ACC112 (cell line): ENCODE measurements around the gene CEACAM6.

Source experiments
- H2AFZ ChIP-seq: fragments of 200-600 bp; sonication (generic); one replicate; pipeline ENCODE4 v1.6.0; 2017; ENCODE audit warnings: antibody characterized with exemption, low read length; ENCODE audit not compliant: unreplicated experiment
- H3K27ac ChIP-seq: fragments of 200-600 bp; sonication (generic); 2 replicates; pipeline ENCODE4 v1.5.1; 2014; ENCODE audit warnings: low read depth, mild to moderate bottlenecking, antibody characterized with exemption, low read length, moderate library complexity
- H3K27me3 ChIP-seq: fragments of 200-600 bp; sonication (generic); 2 replicates; pipeline ENCODE4 v1.6.1; 2014; ENCODE audit warnings: mild to moderate bottlenecking, antibody characterized with exemption, low read length, moderate library complexity, mixed read lengths; ENCODE audit not compliant: insufficient read depth
- H3K36me3 ChIP-seq: fragments of 200-600 bp; sonication (generic); 2 replicates; pipeline ENCODE4 v1.6.1; 2016; ENCODE audit warnings: mild to moderate bottlenecking, antibody characterized with exemption, low read length, moderate library complexity, mixed read lengths; ENCODE audit not compliant: insufficient read depth
- H3K4me1 ChIP-seq: fragments of 200-600 bp; sonication (generic); one replicate; pipeline ENCODE4 v1.6.1; 2016; ENCODE audit warnings: low read length, mixed read lengths; ENCODE audit not compliant: insufficient read depth, unreplicated experiment, control insufficient read depth
- H3K4me3 ChIP-seq: fragments of 200-600 bp; sonication (generic); 2 replicates; pipeline ENCODE4 v1.5.1; 2014; ENCODE audit warnings: mild to moderate bottlenecking, low read depth, low read length
- H3K79me2 ChIP-seq: fragments of 200-600 bp; sonication (generic); one replicate; pipeline ENCODE4 v1.6.0; 2016; ENCODE audit warnings: low read length; ENCODE audit not compliant: control insufficient read depth, unreplicated experiment, insufficient read depth

Gene CEACAM6

DNA sequence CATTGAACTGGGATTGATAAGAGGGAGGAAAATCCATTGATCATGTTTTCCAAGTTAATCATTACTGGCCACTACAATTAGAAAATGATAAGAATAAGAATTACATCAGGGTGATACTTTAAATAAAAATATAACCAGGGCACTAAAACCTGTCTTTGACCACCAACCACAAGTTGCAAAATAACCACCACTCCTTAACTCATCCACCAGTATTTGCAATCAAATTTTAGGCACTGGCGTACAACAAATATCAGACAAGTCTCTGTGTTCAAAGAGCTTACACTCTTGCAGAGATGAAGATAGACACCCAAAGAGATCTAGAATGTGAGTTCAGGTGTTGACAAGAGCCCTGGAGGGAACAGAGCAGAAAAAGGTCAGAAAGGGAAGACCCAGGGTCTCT is 41.6 kb downstream of the CEACAM6 start:
- Histone ChIP-seq H3K4me3 (no peak overlapping the region), H3K4me1 (no peaks in the 10 kb centered on the region), H3K27me3 (peaks cover 18% of the 10 kb centered on the region), H3K79me2 (no peaks in the 10 kb centered on the region), H2AFZ (no peak overlapping the region), H3K36me3 (no peaks in the 10 kb centered on the region), H3K27ac (no peak overlapping the region)

DNA sequence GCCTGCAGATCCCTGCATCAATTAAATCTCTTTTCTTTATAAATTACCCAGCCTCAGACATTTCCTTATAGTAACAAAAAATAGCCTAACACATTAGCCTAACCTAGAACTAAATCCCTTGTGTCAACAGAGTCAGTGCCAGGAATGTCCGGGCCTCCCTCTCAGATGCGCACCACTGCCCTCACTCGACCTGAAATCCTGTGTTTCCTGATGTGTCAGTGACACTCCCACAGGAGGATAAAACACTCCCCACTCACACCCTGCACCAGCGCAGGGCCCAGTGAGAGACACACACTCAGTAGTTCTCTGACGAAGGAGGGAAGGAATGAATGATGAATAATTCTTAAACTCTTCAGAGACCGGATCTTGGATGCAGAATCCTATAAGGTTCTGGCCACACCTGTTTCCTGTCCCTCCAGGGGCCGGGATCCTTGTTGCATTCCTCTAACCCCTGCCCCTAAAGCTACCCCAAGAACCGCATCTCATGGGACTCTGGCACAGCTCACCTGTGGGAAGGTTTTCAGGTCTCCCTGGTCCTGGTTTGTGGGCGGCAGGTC is 44.2 kb downstream of the CEACAM6 start:
- Histone ChIP-seq H3K79me2 (no peaks in the 10 kb centered on the region), H2AFZ (no peak overlapping the region), H3K27me3 (peaks cover 28% of the 10 kb centered on the region), H3K27ac (no peak overlapping the region), H3K4me1 (no peaks in the 10 kb centered on the region), H3K4me3 (no peak overlapping the region), H3K36me3 (no peaks in the 10 kb centered on the region)

DNA sequence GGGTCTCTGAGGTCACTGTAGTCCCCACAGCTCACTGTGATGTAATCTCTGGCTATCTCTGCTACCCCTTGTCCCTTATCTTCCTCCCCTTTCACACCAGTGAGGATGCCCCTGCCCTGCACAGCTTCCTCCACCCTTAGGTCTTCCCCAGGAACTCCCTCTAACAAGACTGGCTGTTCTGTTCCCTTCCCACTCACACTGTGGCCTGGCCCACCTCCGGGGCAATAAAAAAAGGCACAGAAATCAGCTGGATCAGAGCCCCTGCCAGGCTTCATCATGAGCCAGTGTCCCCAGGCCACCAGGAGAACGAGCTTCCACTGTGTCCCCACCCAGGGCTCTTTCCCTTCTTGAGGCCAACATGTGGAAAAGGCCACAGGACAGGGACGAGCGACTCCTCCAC is 45.7 kb downstream of the CEACAM6 start:
- H3K4me1 ChIP-seq: no peaks in the 10 kb centered on the region
- H3K27ac ChIP-seq: no peak overlapping the region
- no peaks in the 10 kb centered on the region for H3K36me3 ChIP-seq
- no peaks in the 10 kb centered on the region for H3K79me2 ChIP-seq
- H2AFZ ChIP-seq: no peak overlapping the region
- no peak overlapping the region for H3K4me3 ChIP-seq
- H3K27me3 ChIP-seq: peaks cover 30% of the 10 kb centered on the region

DNA sequence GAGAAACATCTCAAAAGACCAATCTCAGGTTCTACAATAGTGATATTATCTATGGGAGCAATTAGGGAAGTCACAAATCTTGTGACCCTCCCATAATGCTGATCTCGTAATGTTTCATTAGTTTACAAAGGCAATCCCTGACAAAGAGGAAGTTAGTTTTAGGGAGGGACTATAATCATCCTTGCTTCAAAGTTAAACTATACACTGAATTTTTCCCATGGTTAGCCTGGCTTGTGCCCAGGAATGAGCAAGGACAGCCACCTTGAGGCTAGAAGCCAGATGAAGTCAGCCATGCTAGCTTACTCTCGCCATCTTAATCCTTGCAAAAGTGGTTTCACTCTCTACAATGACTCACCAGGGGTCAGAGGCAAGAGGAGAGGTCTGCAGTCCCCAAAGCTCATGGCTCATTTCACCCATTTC is 46.5 kb downstream of the CEACAM6 start:
- no peak overlapping the region for H2AFZ ChIP-seq
- H3K27ac ChIP-seq: no peak overlapping the region
- H3K4me1 ChIP-seq: no peaks in the 10 kb centered on the region

DNA sequence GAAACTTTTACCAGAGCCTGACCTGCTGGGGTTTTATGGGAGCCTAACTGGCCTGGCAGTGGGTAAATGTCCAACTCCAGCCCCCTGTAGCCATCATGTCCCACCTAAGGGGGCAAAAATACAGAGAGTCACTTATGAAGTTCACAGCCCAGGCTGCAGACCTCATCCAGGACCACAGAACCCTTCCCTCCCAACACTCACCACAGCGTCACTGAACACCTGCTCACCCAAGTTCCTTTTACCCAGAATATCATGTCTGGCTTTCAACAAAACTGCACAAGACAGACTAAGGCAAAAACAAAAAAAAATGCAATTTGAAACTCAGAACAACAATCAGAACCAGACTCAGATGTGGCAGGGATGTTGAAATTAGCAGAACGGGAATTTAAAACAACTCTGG is 47.4 kb downstream of the CEACAM6 start:
- Histone ChIP-seq H3K27me3 (peaks cover 30% of the 10 kb centered on the region), H3K79me2 (no peaks in the 10 kb centered on the region), H3K4me3 (no peak overlapping the region), H3K4me1 (no peaks in the 10 kb centered on the region), H3K27ac (no peak overlapping the region), H3K36me3 (no peaks in the 10 kb centered on the region), H2AFZ (no peak overlapping the region)

More for the DNA sequence above, 46.5 kb downstream of the CEACAM6 start:
- Histone ChIP-seq H3K4me3 (no peak overlapping the region), H3K27me3 (peaks cover 30% of the 10 kb centered on the region), H3K79me2 (no peaks in the 10 kb centered on the region), H3K36me3 (no peaks in the 10 kb centered on the region)

DNA sequence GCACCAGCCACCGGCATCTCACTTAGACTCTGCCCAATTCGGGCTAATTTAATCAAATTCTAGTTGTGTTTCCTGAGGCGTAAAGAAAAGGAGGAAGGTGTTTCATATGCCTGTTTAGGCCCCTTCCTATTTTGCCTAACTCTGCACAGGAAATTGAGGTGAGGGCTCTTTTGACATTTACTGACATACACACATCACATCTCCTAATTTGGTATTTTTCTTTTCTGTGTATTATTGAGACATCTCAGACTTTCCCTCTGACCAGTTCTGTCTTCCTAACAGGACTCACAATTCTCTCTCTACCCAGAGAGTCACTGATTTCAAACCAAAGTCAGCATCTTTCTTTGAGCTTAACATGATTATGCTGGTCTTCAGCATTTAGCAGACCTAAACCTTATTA is 49.0 kb downstream of the CEACAM6 start:
- Histone ChIP-seq H3K4me1 (no peaks in the 10 kb centered on the region), H3K27ac (no peak overlapping the region)

DNA sequence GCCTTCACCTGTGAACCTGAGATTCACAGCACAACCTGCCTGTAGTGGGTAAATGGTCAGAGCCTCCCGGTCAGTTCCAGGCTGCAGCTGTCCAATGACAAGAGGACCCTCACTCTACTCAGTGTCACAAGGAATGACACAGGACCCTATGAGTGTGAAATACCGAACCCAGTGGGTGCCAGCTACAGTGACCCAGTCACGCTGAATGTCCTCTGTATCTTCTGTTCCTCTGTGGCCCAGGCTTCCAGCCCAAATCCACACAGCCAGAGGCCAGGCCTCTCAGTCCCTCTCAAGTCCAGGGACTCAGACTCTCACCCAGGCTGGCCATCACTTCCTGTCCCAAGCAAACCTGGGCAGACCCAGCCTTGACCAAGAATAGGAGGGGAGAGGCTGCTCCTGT is 51.8 kb downstream of the CEACAM6 start:
- Histone ChIP-seq H3K4me1 (no peaks in the 10 kb centered on the region), H2AFZ (no peak overlapping the region), H3K36me3 (no peaks in the 10 kb centered on the region), H3K27me3 (peaks cover 32% of the 10 kb centered on the region), H3K27ac (no peak overlapping the region), H3K79me2 (no peaks in the 10 kb centered on the region), H3K4me3 (no peak overlapping the region)

More for the DNA sequence above, 49.0 kb downstream of the CEACAM6 start:
- H3K27me3 ChIP-seq: peaks cover 37% of the 10 kb centered on the region
- H3K4me3 ChIP-seq: no peak overlapping the region
- H3K79me2 ChIP-seq: no peaks in the 10 kb centered on the region
- no peak overlapping the region for H2AFZ ChIP-seq
- no peaks in the 10 kb centered on the region for H3K36me3 ChIP-seq

DNA sequence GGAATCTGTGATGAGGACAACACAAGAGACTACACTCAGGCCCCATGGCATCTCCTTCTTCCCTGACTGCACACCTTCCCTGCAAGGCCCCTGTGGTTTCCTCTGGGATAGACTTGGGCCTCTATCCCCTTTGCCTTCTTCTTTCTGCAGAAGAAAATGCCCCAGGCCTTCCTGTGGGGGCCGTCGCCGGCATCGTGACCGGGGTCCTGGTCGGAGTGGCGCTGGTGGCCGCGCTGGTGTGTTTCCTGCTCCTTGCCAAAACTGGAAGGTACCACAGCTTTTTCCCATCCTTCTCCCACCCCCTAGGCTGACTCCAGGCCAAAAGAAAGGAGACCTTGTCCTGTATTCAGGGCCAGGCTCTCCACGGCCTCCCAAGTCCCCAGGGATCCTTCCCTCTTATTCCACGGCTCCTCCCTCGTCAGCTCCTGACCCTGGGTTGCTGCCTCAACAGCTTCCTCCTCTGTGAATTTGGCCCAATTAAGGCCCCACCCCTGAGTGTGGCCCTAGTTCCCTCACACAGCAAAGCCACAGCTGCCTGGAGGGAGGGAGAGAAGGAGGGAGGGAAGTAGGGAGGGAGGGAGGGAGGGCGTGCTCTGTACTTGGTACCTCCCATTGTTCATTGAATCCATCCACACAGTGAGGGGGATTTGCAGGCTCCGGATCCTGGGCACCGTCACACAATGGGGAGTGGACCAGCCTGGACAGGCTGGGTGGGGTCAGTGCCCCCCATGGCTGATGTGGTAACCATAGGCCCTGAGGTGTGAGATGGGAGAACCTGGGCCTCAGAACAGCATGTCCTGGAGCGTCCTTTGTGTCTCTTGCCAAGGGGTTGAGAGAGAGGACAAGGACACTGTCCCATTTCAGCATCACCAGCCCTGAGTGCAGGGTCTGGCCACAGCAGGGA is 53.6 kb downstream of the CEACAM6 start:
- Histone ChIP-seq H3K4me1 (no peaks in the 10 kb centered on the region), H3K36me3 (no peaks in the 10 kb centered on the region), H2AFZ (no peak overlapping the region), H3K79me2 (no peaks in the 10 kb centered on the region), H3K27ac (no peak overlapping the region), H3K4me3 (no peak overlapping the region), H3K27me3 (peaks cover 21% of the 10 kb centered on the region)

DNA sequence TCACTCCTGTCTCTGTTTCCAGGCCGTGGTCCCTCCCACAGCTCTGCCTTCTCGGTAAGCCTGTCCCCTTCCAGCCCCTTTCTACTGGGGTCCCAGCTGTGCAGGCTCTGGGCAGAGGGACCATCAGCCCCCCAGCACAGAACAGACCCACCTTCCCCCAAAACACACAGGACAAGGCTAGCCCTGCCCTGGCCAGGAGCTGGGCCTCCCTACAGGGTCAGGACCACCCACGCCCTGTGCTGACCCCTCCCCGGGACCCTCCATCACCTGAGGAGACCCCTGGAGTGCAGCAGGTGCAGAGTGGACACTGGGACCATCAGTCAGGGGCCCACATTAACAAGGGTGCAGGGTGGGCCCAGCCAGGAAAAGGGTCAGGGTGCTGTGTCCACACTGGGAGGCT is 55.0 kb downstream of the CEACAM6 start:
- peaks cover 15% of the 10 kb centered on the region; the same call in 1 of the 2 replicates for H3K27me3 ChIP-seq
- no peak overlapping the region for H2AFZ ChIP-seq
- no peaks in the 10 kb centered on the region for H3K4me1 ChIP-seq
- H3K36me3 ChIP-seq: no peaks in the 10 kb centered on the region
- H3K4me3 ChIP-seq: no peak overlapping the region
- no peaks in the 10 kb centered on the region for H3K79me2 ChIP-seq
- no peak overlapping the region for H3K27ac ChIP-seq

DNA sequence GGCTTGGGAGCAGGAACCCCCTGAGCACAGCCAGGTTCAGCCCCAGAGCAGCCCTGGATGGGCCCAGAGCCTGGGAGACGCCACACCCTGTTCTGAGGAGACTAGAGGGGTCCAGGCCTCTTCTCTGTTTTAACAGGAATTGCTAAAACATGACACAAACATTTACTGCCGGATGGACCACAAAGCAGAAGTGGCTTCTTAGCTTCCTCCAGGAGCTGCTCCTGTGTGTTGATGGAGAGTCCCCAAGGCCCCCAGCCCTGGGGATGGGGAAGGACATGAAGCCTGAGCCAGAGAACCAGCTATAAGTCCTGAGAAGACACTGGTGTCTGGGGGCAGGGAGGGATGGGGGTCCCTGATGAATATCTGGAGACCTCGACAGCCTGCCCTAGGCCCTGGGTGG is 55.7 kb downstream of the CEACAM6 start:
- Histone ChIP-seq H3K4me1 (no peaks in the 10 kb centered on the region), H3K27ac (no peak overlapping the region), H3K27me3 (peaks cover 12% of the 10 kb centered on the region; the same call in 1 of the 2 replicates), H2AFZ (no peak overlapping the region), H3K4me3 (no peak overlapping the region), H3K36me3 (no peaks in the 10 kb centered on the region), H3K79me2 (no peaks in the 10 kb centered on the region)

DNA sequence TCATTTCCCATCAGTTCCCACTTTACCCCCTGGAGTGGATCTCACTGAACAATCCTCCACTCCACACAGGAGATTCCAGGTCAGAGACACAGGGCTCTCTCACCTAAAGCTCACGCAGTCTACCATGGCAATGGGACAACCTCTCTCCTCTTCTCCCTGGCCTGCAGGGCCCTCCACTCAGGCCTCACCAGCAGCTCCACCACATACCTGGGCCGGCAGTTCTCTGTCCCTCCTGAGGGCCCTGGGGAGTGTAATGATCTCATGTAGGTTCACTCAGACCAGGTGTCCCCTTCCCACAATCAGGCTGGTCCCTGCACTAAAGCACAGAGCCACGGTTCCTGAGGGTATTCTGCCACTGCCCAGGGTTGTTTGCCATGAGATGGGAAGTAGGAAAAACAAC is 56.7 kb downstream of the CEACAM6 start:
- Histone ChIP-seq H3K4me1 (no peaks in the 10 kb centered on the region), H3K36me3 (no peaks in the 10 kb centered on the region), H3K27ac (no peak overlapping the region), H3K79me2 (no peaks in the 10 kb centered on the region), H3K27me3 (peaks cover 12% of the 10 kb centered on the region; the same call in 1 of the 2 replicates), H2AFZ (no peak overlapping the region), H3K4me3 (no peak overlapping the region)
